Natural killer cell (primary cell): Measurements from ENCODE around the gene USH2A. TPM values are rescaled to one million over a fixed set of nuclear protein-coding genes. Genes with fewer than 3 reads are reported as not detected.

ENCODE experiments used
- ATAC-seq, 3 donors: fragments of 150-1000 bp in 2 of 3; fragments of 200-7000 bp in 1 of 3; cut with Tn5 transposase; 1 replicate in 1 of 3; 2 replicates in 2 of 3; pipeline ENCODE4 v1.10.0; 2021; ENCODE audit warnings: mild to moderate bottlenecking in 2 of 3, moderate library complexity in 2 of 3
- DNase-seq, 2 donors: peaks; one replicate each; pipeline versions ENCODE4 v3.0.0 to v3.0.0-alpha.2; 2013 to 2021; ENCODE audit warnings: mixed read lengths in 1 of 2
- H3K27ac ChIP-seq: one replicate; pipeline ENCODE4 v1.5.1; 2013; ENCODE audit warnings: mild to moderate bottlenecking, low read length
- H3K27me3 ChIP-seq: one replicate; pipeline ENCODE4 v1.6.1; 2013; ENCODE audit warnings: low read length; ENCODE audit not compliant: control insufficient read depth, insufficient read depth
- H3K36me3 ChIP-seq: one replicate; pipeline ENCODE4 v1.6.1; 2013; ENCODE audit warnings: low read length; ENCODE audit not compliant: control insufficient read depth, insufficient read depth
- H3K4me1 ChIP-seq: one replicate; pipeline ENCODE4 v1.6.1; 2013; ENCODE audit warnings: low read length; ENCODE audit not compliant: control insufficient read depth, insufficient read depth
- H3K4me3 ChIP-seq: one replicate; pipeline ENCODE4 v1.5.1; 2013; ENCODE audit warnings: low read length
- H3K9me3 ChIP-seq: one replicate; pipeline ENCODE4 v1.6.1; 2013; ENCODE audit warnings: low read length; ENCODE audit not compliant: control insufficient read depth, insufficient read depth
- H3K27ac Mint-ChIP-seq, 2 donors: one replicate each; pipeline ENCODE4 v1.8.0; 2022; ENCODE audit warnings: mild to moderate bottlenecking in 2 of 2, mixed read lengths in 2 of 2, moderate library complexity in 1 of 2
- H3K27me3 Mint-ChIP-seq, 2 donors: one replicate each; pipeline ENCODE4 v1.8.0; 2022; ENCODE audit warnings: low read depth in 2 of 2, mixed read lengths in 2 of 2
- H3K36me3 Mint-ChIP-seq: one replicate; pipeline ENCODE4 v1.8.0; 2022; ENCODE audit warnings: mixed read lengths
- H3K4me1 Mint-ChIP-seq, 2 donors: one replicate each; pipeline ENCODE4 v1.8.0; 2022; ENCODE audit warnings: mixed read lengths in 2 of 2
- H3K4me3 Mint-ChIP-seq: one replicate; pipeline ENCODE4 v1.8.0; 2022; ENCODE audit warnings: mild to moderate bottlenecking, moderate library complexity, mixed read lengths
- H3K9me3 Mint-ChIP-seq, 2 donors: one replicate each; pipeline ENCODE4 v1.8.0; 2022; ENCODE audit warnings: mixed read lengths in 2 of 2
- CTCF ChIP-seq: fragments of 200-600 bp; IDR thresholded peaks from one replicate; pipeline ENCODE4 v1.8.0; 2022; ENCODE audit warnings: antibody characterized with exemption
- WGBS: methylation state at CpG from one replicate; pipeline ENCODE4 v1.1.7; 2013; ENCODE audit warnings: missing lambda C conversion rate; ENCODE audit not compliant: insufficient coverage; 5-methylcytosine and 5-hydroxymethylcytosine counted together
- intact Hi-C: fragments of 100-400 bp; cut with micrococcal nuclease; formaldehyde crosslinking; loops from one replicate; pipeline ENCODE4 v1.14.2; 2022
- total RNA-seq, 4 donors: library from RNA; stranded (reverse); fragments of 120-200 nt in 1 of 4; gene quantifications; one replicate each; pipeline versions ENCODE4 v1.2.3 to v1.2.4, GENCODE V29; 2013 to 2022

Gene USH2A
- total RNA-seq, 3 donors from 2014 or later (not counting 1 experiment from before 2014, with no cell fraction given): not detected

GRCh38 chr1:215748431-215748830, 674.8 kb downstream of the USH2A start:
- Histone ChIP-seq H3K4me1 (no peaks in the 10 kb centered on the region), H3K27ac (no peak overlapping the region), H3K9me3 (no peaks in the 10 kb centered on the region), H3K4me3 (no peak overlapping the region), H3K36me3 (no peaks in the 10 kb centered on the region), H3K27me3 (no peaks in the 10 kb centered on the region)
- Mint-ChIP-seq H3K9me3 (peaks cover 2 to 6% of the 10 kb centered on the region in 2 donors), H3K4me1 (no peaks in the 10 kb centered on the region), H3K27ac (no peak overlapping the region), H3K27me3 (no peaks in the 10 kb centered on the region), H3K4me3 (no peak overlapping the region), H3K36me3 (no peaks in the 10 kb centered on the region)
- WGBS: no CpG with 5 or more reads among the region's 1 CpG
- ATAC-seq: no peak
- no peak for DNase-seq
- intact Hi-C loops: no loop called here
- no peak for TF ChIP-seq CTCF

- ATAC-seq: no peak
- no peak for DNase-seq
- Mint-ChIP-seq H3K27me3 (no peaks in the 10 kb centered on the region), H3K27ac (no peak overlapping the region), H3K4me3 (no peak overlapping the region), H3K4me1 (no peaks in the 10 kb centered on the region), H3K9me3 (peaks cover 4 to 10% of the 10 kb centered on the region in 2 donors), H3K36me3 (no peaks in the 10 kb centered on the region)
- Histone ChIP-seq H3K4me1 (no peaks in the 10 kb centered on the region), H3K36me3 (no peaks in the 10 kb centered on the region), H3K4me3 (no peak overlapping the region), H3K27ac (no peak overlapping the region), H3K9me3 (no peaks in the 10 kb centered on the region), H3K27me3 (no peaks in the 10 kb centered on the region)
- no CpG with 5 or more reads among the region's 1 CpG for WGBS
- intact Hi-C loops: no loop called here
- no peak for TF ChIP-seq CTCF
These were observed 678.8 kb downstream of the USH2A start for GRCh38 chr1:215744419-215744818.

- Mint-ChIP-seq H3K27me3 (no peaks in the 10 kb centered on the region), H3K4me3 (no peak overlapping the region), H3K36me3 (no peaks in the 10 kb centered on the region), H3K4me1 (no peaks in the 10 kb centered on the region), H3K9me3 (peaks cover 4 to 12% of the 10 kb centered on the region in 2 donors), H3K27ac (no peak overlapping the region)
- intact Hi-C loops: no loop called here
- no peak overlapping the region for H3K27ac ChIP-seq
- H3K9me3 ChIP-seq: peaks cover 2% of the 10 kb centered on the region
- TF ChIP-seq CTCF: no peak
- no peak for DNase-seq
- H3K4me3 ChIP-seq: no peak overlapping the region
- no peaks in the 10 kb centered on the region for H3K36me3 ChIP-seq
- no peaks in the 10 kb centered on the region for H3K4me1 ChIP-seq
- 88% methylated on average over 1 of the region's 3 CpGs for WGBS
- H3K27me3 ChIP-seq: no peaks in the 10 kb centered on the region
- no peak for ATAC-seq
These were observed 684.2 kb downstream of the USH2A start for GRCh38 chr1:215739025-215739424.

- H3K27ac Mint-ChIP-seq: no peak overlapping the region
- no peak for ATAC-seq
- no peaks in the 10 kb centered on the region for H3K27me3 Mint-ChIP-seq
These were observed 691.5 kb downstream of the USH2A start for GRCh38 chr1:215731699-215732098.

More at GRCh38 chr1:215731699-215732098, 691.5 kb downstream of the USH2A start:
- Histone ChIP-seq H3K4me3 (no peak overlapping the region), H3K9me3 (peaks cover 2% of the 10 kb centered on the region), H3K27ac (no peak overlapping the region), H3K36me3 (no peaks in the 10 kb centered on the region), H3K4me1 (no peaks in the 10 kb centered on the region), H3K27me3 (no peaks in the 10 kb centered on the region)
- Mint-ChIP-seq H3K4me1 (no peaks in the 10 kb centered on the region), H3K4me3 (no peak overlapping the region), H3K9me3 (peaks cover 7 to 13% of the 10 kb centered on the region in 2 donors), H3K36me3 (no peaks in the 10 kb centered on the region)
- TF ChIP-seq CTCF: no peak
- intact Hi-C loops: no loop called here
- DNase-seq: no peak
